GM12878 (cell line): ENCODE results near the gene FAM171A1. TPM values are rescaled to one million over a fixed set of nuclear protein-coding genes. Genes with fewer than 3 reads are reported as not detected.

Experiments used
- ATAC-seq: fragments of 200-7000 bp; cut with Tn5 transposase; 3 replicates; pipeline ENCODE4 v1.9.1; 2020; ENCODE audit warnings: mild to moderate bottlenecking, moderate library complexity
- BruUV-seq: library from RNA; stranded (reverse); fragments of 400-500 nt; replicated peaks from 2 replicates; lab custom pipeline; 2021; lab: Mats Ljungman, UMichigan
- CTCF ChIA-PET: fragments of 300-600 bp; sonication (Branson Sonifier 250); formaldehyde crosslinking; extraction: SDS; loops from one replicate; lab custom pipeline; 2021; ENCODE audit warnings: inconsistent platforms; lab: Yijun Ruan, JAX
- POLR2A ChIA-PET: fragments of 350-600 bp; formaldehyde crosslinking; extraction: SDS; loops from one replicate; lab custom pipeline; 2021; ENCODE audit warnings: inconsistent platforms; lab: Charles Lee
- RAD21 ChIA-PET: fragments of 300-600 bp; sonication (Branson Sonifier 250); formaldehyde crosslinking; loops from one replicate; lab custom pipeline; 2023; ENCODE audit warnings: antibody characterized with exemption; ENCODE audit not compliant: unreplicated experiment; lab: Charles Lee
- SMC1A ChIA-PET: fragments of 300-600 bp; sonication (Branson Sonifier 250); formaldehyde crosslinking; loops from one replicate; lab custom pipeline; 2023; ENCODE audit not compliant: unreplicated experiment, uncharacterized antibody; lab: Charles Lee
- DNase-seq: peaks from one replicate; pipeline ENCODE4 v3.0.0-alpha.2; 2011; ENCODE audit warnings: low read depth, low spot score
- FAIRE-seq: peaks from 3 replicates; lab custom pipeline; 2011; peaks lifted over from hg19 to GRCh38; lab: Jason Lieb, UNC
- H2AFZ ChIP-seq: 2 replicates; pipeline ENCODE4 v1.6.0; 2011; ENCODE audit warnings: low read depth, low read length, control low read depth; ENCODE audit not compliant: control insufficient read depth
- H3K27ac ChIP-seq: 2 replicates; pipeline ENCODE4 v1.5.1; 2011; ENCODE audit warnings: control low read depth; ENCODE audit not compliant: control insufficient read depth, insufficient read depth
- H3K27me3 ChIP-seq, 2 experiments: replicated peaks in 1 of 2; 2 replicates each; pipeline versions ENCODE4 v1.6.0 to v1.6.1; 2011; ENCODE audit warnings: low read length in 1 of 2; ENCODE audit not compliant: control insufficient read depth in 2 of 2, insufficient read depth in 2 of 2
- H3K36me3 ChIP-seq, 2 experiments: 2 replicates each; pipeline ENCODE4 v1.5.1; 2011; ENCODE audit warnings: low read length in 1 of 2; ENCODE audit not compliant: control insufficient read depth in 2 of 2, insufficient read depth in 2 of 2
- H3K4me1 ChIP-seq: 2 replicates; pipeline ENCODE4 v1.6.1; 2011; ENCODE audit warnings: mild to moderate bottlenecking, low read length, moderate library complexity, mixed read lengths; ENCODE audit not compliant: control insufficient read depth, insufficient read depth
- H3K4me2 ChIP-seq: 2 replicates; pipeline ENCODE4 v1.6.0; 2011; ENCODE audit warnings: control low read depth; ENCODE audit not compliant: control insufficient read depth, insufficient read depth
- H3K4me3 ChIP-seq: fragments of 200-600 bp; sonication (generic); 2 replicates; pipeline ENCODE4 v1.5.1; 2016
- H3K79me2 ChIP-seq: 2 replicates; pipeline ENCODE4 v1.6.0; 2011; ENCODE audit warnings: low read length; ENCODE audit not compliant: control insufficient read depth, insufficient read depth
- H3K9ac ChIP-seq: 2 replicates; pipeline ENCODE4 v1.8.0; 2011; ENCODE audit warnings: low read length, control low read depth, mixed read lengths; ENCODE audit not compliant: control insufficient read depth, insufficient read depth
- H3K9me3 ChIP-seq: replicated peaks from 3 replicates; pipeline ENCODE4 v1.5.1; 2011; ENCODE audit warnings: mild to moderate bottlenecking, low read length; ENCODE audit not compliant: control insufficient read depth, insufficient read depth
- H4K20me1 ChIP-seq: 2 replicates; pipeline ENCODE4 v1.6.0; 2011; ENCODE audit not compliant: control insufficient read depth, insufficient read depth
- BACH1 ChIP-seq: fragments of 450-650 bp; IDR thresholded peaks from 2 replicates; pipeline ENCODE4 v1.6.1; 2017; ENCODE audit warnings: mild to moderate bottlenecking, borderline replicate concordance
- IKZF2 ChIP-seq, 2 experiments: fragments of 450-650 bp; IDR thresholded peaks; 2 replicates each; pipeline ENCODE4 v1.6.1; 2017; ENCODE audit warnings: mild to moderate bottlenecking in 2 of 2, moderate library complexity in 2 of 2
- NFIC ChIP-seq: IDR thresholded peaks from 2 replicates; pipeline ENCODE4 v1.6.1; 2012; ENCODE audit warnings: low read depth, mild to moderate bottlenecking, inconsistent platforms, low read length, moderate library complexity
- NFXL1 ChIP-seq: fragments of 450-650 bp; IDR thresholded peaks from 2 replicates; pipeline ENCODE4 v1.6.1; 2017; ENCODE audit warnings: antibody characterized with exemption, mild to moderate bottlenecking, borderline replicate concordance
- STAT3 ChIP-seq: IDR thresholded peaks from 2 replicates; pipeline ENCODE4 v1.6.1; 2011; ENCODE audit warnings: low read depth, low read length, improper control_type of control experiment
- ZBED1 ChIP-seq: IDR thresholded peaks from 2 replicates; pipeline ENCODE4 v1.6.1; 2016; ENCODE audit warnings: borderline replicate concordance
- ZZZ3 ChIP-seq: IDR thresholded peaks from 2 replicates; pipeline ENCODE4 v1.6.1; 2011; ENCODE audit warnings: low read depth; ENCODE audit not compliant: control insufficient read depth, insufficient read length
- WGBS: methylation state at CpG from one replicate; pipeline ENCODE4 v1.1.6; 2016; ENCODE audit warnings: low lambda C conversion rate; ENCODE audit not compliant: insufficient replicate concordance, insufficient coverage; ENCODE audit errors: missing lambda C conversion rate; 5-methylcytosine and 5-hydroxymethylcytosine counted together
- in situ Hi-C: fragments of 300-500 bp; cut with MboI; formaldehyde crosslinking; loops from 9 replicates; pipeline ENCODE4 v1.14.3; 2018; ENCODE audit warnings: mixed read lengths
- intact Hi-C: fragments of 100-400 bp; cut with micrococcal nuclease; formaldehyde crosslinking; loops from one replicate; pipeline ENCODE4 v1.14.2; 2022; ENCODE audit not compliant: unreplicated experiment
- polyA plus RNA-seq, 11 experiments: library from polyadenylated mRNA; depleted of rRNA in 4 of 11; unstranded in 6 of 11; stranded (reverse) in 5 of 11; fragments of >200 nt; fragmentation: Nextera tagmentation in 4 of 11; fragmentation: Illumina TruSeq in 1 of 11; extraction: Ambion mirVana in 4 of 11; extraction: Trizol in 1 of 11; gene quantifications; 1 replicate in 1 of 11; 2 replicates in 10 of 11; pipeline versions ENCODE4 v1.2.1 to v1.2.3, GENCODE V29; 2011 to 2016; ENCODE audit warnings: inconsistent platforms in 2 of 11, missing spikeins in 2 of 11, low read depth in 1 of 11
- total RNA-seq, 4 experiments: library from RNA; depleted of rRNA in 3 of 4; stranded (reverse); fragments of >200 nt in 3 of 4; fragmentation: Illumina TruSeq in 1 of 4; extraction: Trizol in 1 of 4; gene quantifications; 2 replicates each; pipeline versions ENCODE4 v1.2.1 to v1.2.3, GENCODE V29; 2013 to 2021
- TF ChIP-seq, protein P1 (sequence below): fragments of 450-650 bp; formaldehyde crosslinking; IDR thresholded peaks from 2 replicates; pipeline ENCODE4 v1.4.0; 2020; ENCODE audit warnings: mild to moderate bottlenecking, moderate library complexity
- TF ChIP-seq, protein P2 (sequence below): fragments of 150-350 bp; IDR thresholded peaks from 2 replicates; pipeline ENCODE4 v1.6.1; 2014; ENCODE audit warnings: mild to moderate bottlenecking, low read depth, low read length

FAM171A1 gene
- total and polyA plus RNA-seq, 10 of the 15 experiments (the other 5 are each of a cell fraction or from before 2014, with no cell fraction given) = 0.05 to 0.28 (median 0.10) TPM; not detected in 1

DNA sequence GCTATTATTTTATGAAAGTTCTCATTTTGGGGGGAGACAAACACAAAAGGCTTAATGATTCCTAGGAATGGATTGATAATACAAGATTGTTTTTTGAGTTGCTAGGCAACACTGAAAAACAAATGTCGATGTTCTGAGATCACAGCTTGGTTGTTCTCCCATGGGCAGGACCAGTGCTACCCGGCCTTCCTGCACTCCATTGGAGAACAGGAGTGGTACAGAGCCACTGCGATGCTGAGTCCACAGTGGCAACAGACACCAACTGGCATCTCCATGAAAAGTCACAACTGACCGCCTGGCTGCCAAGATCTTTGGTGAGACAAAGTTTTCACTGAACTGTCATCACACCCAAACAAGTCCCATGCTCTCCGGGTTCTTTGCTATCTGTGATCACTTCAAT lies 133.7 kb downstream of the FAM171A1 start (continued):
- TF ChIP-seq, protein P1, sequence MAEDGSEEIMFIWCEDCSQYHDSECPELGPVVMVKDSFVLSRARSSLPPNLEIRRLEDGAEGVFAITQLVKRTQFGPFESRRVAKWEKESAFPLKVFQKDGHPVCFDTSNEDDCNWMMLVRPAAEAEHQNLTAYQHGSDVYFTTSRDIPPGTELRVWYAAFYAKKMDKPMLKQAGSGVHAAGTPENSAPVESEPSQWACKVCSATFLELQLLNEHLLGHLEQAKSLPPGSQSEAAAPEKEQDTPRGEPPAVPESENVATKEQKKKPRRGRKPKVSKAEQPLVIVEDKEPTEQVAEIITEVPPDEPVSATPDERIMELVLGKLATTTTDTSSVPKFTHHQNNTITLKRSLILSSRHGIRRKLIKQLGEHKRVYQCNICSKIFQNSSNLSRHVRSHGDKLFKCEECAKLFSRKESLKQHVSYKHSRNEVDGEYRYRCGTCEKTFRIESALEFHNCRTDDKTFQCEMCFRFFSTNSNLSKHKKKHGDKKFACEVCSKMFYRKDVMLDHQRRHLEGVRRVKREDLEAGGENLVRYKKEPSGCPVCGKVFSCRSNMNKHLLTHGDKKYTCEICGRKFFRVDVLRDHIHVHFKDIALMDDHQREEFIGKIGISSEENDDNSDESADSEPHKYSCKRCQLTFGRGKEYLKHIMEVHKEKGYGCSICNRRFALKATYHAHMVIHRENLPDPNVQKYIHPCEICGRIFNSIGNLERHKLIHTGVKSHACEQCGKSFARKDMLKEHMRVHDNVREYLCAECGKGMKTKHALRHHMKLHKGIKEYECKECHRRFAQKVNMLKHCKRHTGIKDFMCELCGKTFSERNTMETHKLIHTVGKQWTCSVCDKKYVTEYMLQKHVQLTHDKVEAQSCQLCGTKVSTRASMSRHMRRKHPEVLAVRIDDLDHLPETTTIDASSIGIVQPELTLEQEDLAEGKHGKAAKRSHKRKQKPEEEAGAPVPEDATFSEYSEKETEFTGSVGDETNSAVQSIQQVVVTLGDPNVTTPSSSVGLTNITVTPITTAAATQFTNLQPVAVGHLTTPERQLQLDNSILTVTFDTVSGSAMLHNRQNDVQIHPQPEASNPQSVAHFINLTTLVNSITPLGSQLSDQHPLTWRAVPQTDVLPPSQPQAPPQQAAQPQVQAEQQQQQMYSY = no peak
- TF ChIP-seq ZBED1 = no peak
- no peak for TF ChIP-seq NFXL1

DNA sequence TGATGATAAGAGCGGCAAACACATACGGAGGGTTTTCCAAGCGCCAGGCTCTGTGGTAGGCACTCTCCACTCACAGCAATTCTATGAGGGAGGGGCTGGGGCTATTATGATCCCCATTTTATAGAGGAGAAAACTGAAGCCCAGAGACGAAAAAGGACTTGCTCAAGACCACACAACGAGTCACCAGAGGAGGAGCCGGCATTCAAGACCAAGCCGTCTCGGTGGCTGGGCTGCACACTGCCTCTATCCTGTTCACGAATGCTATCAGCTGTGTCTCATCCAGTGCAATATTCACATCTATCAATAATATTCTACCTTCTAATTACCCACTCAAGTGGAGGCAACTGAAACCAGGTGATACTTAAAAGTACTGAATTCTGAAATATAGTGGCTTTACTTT lies 134.7 kb downstream of the FAM171A1 start:
- FAIRE-seq (no peak), DNase-seq (no peak), ATAC-seq (no peak)
- WGBS = 67% methylated on average over 9 of the region's 9 CpGs
- RAD21 ChIA-PET = no interaction called here
- Histone ChIP-seq H3K4me2 (no peak overlapping the region), H3K4me1 (no peaks in the 10 kb centered on the region), H3K27me3 (no peaks in the 10 kb centered on the region; a peak in 1 of 4 replicates), H3K9me3 (no peaks in the 10 kb centered on the region; the same call in 2 of the 3 replicates), H3K36me3 (no peaks in the 10 kb centered on the region), H3K79me2 (no peaks in the 10 kb centered on the region), H2AFZ (no peak overlapping the region), H3K4me3 (no peak overlapping the region), H4K20me1 (no peaks in the 10 kb centered on the region), H3K27ac (no peak overlapping the region), H3K9ac (no peak overlapping the region)
- BruUV-seq = no TSS peak
- CTCF ChIA-PET = interaction anchor here (0.7 kb wide), 1 partner anchor 837 kb away, joined by 3 read pairs; no protein-coding TSS in a partner anchor
- SMC1A ChIA-PET = interaction anchor here (0.6 kb wide), 1 partner anchor 149 kb away, joined by 3 read pairs; no protein-coding TSS in a partner anchor
- POLR2A ChIA-PET = no interaction called here
- intact Hi-C loops = no loop called here
- TF ChIP-seq ZZZ3 = no peak
- no peak for TF ChIP-seq STAT3
- no peak for TF ChIP-seq BACH1
- no peak for TF ChIP-seq IKZF2 (IDR thresholded peaks at IDR 0.05)
- TF ChIP-seq, protein P2, sequence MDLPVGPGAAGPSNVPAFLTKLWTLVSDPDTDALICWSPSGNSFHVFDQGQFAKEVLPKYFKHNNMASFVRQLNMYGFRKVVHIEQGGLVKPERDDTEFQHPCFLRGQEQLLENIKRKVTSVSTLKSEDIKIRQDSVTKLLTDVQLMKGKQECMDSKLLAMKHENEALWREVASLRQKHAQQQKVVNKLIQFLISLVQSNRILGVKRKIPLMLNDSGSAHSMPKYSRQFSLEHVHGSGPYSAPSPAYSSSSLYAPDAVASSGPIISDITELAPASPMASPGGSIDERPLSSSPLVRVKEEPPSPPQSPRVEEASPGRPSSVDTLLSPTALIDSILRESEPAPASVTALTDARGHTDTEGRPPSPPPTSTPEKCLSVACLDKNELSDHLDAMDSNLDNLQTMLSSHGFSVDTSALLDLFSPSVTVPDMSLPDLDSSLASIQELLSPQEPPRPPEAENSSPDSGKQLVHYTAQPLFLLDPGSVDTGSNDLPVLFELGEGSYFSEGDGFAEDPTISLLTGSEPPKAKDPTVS = no peak
- TF ChIP-seq NFIC = no peak
- in situ Hi-C loops = no loop called here
